Measurements from ENCODE around the gene PACSIN3.

DNA sequence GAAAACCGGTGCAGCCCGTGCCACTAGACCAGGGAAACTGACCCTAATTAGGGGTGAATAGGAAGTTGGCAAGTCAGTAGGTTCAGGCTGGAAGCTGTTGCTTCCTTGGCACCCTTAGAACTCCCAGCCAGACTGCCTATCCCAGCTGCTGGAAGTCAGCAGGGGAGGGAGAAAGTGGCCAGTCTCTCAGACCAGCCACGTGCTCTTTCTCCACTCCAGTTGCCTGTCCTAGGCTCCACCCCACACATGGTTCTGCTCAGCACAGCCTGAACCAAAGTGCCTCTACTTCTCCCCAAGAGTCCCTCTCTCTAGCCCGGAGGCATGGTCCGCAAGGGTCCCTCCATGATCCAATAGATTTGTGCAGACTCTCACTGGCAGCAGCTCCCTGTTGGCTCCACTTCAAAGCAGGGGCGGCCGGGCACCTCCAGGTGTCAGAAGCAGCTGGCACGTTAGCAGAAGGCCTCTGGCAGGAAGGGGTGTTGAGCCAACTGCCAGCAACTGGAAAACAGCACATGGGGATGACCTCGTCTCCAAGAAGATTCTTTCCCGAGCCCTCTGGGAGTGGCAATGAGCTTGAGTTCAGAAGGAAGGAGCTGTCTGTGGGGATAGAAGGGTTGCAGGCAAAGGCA is 37.2 kb downstream of the PACSIN3 start:
- peak in 1 of 2 donors; percentile 55 for TF ChIP-seq POLR2AphosphoS5 (IDR thresholded peaks at IDR 0.05; ENCODE audit: insufficient read depth in 1 of 2, low read depth in 1 of 2)
- TF ChIP-seq, protein P1, sequence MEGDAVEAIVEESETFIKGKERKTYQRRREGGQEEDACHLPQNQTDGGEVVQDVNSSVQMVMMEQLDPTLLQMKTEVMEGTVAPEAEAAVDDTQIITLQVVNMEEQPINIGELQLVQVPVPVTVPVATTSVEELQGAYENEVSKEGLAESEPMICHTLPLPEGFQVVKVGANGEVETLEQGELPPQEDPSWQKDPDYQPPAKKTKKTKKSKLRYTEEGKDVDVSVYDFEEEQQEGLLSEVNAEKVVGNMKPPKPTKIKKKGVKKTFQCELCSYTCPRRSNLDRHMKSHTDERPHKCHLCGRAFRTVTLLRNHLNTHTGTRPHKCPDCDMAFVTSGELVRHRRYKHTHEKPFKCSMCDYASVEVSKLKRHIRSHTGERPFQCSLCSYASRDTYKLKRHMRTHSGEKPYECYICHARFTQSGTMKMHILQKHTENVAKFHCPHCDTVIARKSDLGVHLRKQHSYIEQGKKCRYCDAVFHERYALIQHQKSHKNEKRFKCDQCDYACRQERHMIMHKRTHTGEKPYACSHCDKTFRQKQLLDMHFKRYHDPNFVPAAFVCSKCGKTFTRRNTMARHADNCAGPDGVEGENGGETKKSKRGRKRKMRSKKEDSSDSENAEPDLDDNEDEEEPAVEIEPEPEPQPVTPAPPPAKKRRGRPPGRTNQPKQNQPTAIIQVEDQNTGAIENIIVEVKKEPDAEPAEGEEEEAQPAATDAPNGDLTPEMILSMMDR (IDR thresholded peaks at IDR 0.05): no peak

Measured in vagina (tissue), 2 donors.